DOHH2 (cell line): ENCODE data around the gene RD3L.

Experiments
- EZH2phosphoT487 ChIP-seq: fragments of 200-600 bp; sonication (generic); IDR thresholded peaks from 2 replicates; pipeline ENCODE4 v1.6.1; 2017; ENCODE audit warnings: borderline replicate concordance, mild to moderate bottlenecking, antibody characterized with exemption, low read length, moderate library complexity, mixed read lengths
- TF ChIP-seq, protein P1 (sequence below): fragments of 200-600 bp; sonication (generic); IDR thresholded peaks from one replicate; pipeline ENCODE4 v1.5.1; 2014; ENCODE audit warnings: antibody characterized with exemption, mild to moderate bottlenecking, low read depth, low read length; ENCODE audit not compliant: poor library complexity, severe bottlenecking

GRCh38 chr14:103941973-103942736, at the start of gene RD3L:
- TF ChIP-seq, protein P1, sequence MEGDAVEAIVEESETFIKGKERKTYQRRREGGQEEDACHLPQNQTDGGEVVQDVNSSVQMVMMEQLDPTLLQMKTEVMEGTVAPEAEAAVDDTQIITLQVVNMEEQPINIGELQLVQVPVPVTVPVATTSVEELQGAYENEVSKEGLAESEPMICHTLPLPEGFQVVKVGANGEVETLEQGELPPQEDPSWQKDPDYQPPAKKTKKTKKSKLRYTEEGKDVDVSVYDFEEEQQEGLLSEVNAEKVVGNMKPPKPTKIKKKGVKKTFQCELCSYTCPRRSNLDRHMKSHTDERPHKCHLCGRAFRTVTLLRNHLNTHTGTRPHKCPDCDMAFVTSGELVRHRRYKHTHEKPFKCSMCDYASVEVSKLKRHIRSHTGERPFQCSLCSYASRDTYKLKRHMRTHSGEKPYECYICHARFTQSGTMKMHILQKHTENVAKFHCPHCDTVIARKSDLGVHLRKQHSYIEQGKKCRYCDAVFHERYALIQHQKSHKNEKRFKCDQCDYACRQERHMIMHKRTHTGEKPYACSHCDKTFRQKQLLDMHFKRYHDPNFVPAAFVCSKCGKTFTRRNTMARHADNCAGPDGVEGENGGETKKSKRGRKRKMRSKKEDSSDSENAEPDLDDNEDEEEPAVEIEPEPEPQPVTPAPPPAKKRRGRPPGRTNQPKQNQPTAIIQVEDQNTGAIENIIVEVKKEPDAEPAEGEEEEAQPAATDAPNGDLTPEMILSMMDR: no peak
- TF ChIP-seq EZH2phosphoT487: no peak
